HCT116 (cell line): ENCODE measurements around the gene P2RX1. TPM values are rescaled to one million over a fixed set of nuclear protein-coding genes. Genes with fewer than 3 reads are reported as not detected.

Source experiments
- ATAC-seq: fragments of 200-7000 bp; cut with Tn5 transposase; 2 replicates; pipeline ENCODE4 v1.9.1; 2020; ENCODE audit warnings: mild to moderate bottlenecking, moderate library complexity
- BruUV-seq: library from RNA; stranded (reverse); fragments of 400-500 nt; replicated peaks from 2 replicates; lab custom pipeline; 2021; lab: Mats Ljungman, UMichigan
- CTCF ChIA-PET: fragments of 300-600 bp; sonication (Branson Sonifier 250); formaldehyde crosslinking; loops from one replicate; lab custom pipeline; 2021; ENCODE audit warnings: antibody characterized with exemption; lab: Charles Lee
- POLR2A ChIA-PET: fragments of 300-600, 350-600 bp; sonication (Branson Sonifier 250); formaldehyde crosslinking; loops from one replicate; lab custom pipeline; 2021; ENCODE audit warnings: antibody characterized with exemption; lab: Charles Lee
- RAD21 ChIA-PET, 2 experiments: fragments of 300-600 bp; sonication (Branson Sonifier 250); formaldehyde crosslinking; loops; one replicate each; lab custom pipeline; 2023; ENCODE audit warnings: low total read pairs in 2 of 2; ENCODE audit not compliant: uncharacterized antibody in 2 of 2, unreplicated experiment in 2 of 2, low non-redundant PET in 1 of 2; lab: Charles Lee
- DNase-seq: peaks from one replicate; pipeline ENCODE4 v3.0.0-alpha.2; 2010; ENCODE audit warnings: low read depth, low spot score
- H2AFZ ChIP-seq: fragments of 200-600 bp; shearing (Covaris generic), sonication (generic); 2 replicates; pipeline ENCODE4 v1.6.1; 2017; ENCODE audit warnings: low read depth, mixed run types, mixed read lengths, antibody characterized with exemption, low read length; ENCODE audit not compliant: poor library complexity, severe bottlenecking
- H3K27ac ChIP-seq: 2 replicates; pipeline ENCODE4 v1.5.1; 2012; ENCODE audit warnings: low read depth, low read length
- H3K27me3 ChIP-seq: fragments of 200-600 bp; sonication (generic); 2 replicates; pipeline ENCODE4 v1.6.1; 2016; ENCODE audit warnings: mixed run types, low read length, mixed read lengths; ENCODE audit not compliant: insufficient read depth
- H3K36me3 ChIP-seq, 2 experiments: fragments of 200-500 bp in 1 of 2; fragments of 200-600 bp in 1 of 2; sonication (Bioruptor generic) in 1 of 2; sonication (generic) in 1 of 2; 2 replicates each; pipeline versions ENCODE4 v1.5.1 to v1.6.1; 2014 to 2016; ENCODE audit warnings: low read length in 2 of 2, inconsistent platforms in 1 of 2, mixed read lengths in 1 of 2, mixed run types in 1 of 2; ENCODE audit not compliant: insufficient read depth in 2 of 2, control insufficient read depth in 1 of 2
- H3K4me1 ChIP-seq, 2 experiments: fragments of 200-600 bp in 1 of 2; sonication (generic) in 1 of 2; 2 replicates each; pipeline versions ENCODE4 v1.5.1 to v1.6.1; 2012 to 2017; ENCODE audit warnings: low read length in 2 of 2, inconsistent platforms in 1 of 2, mild to moderate bottlenecking in 1 of 2, mixed read lengths in 1 of 2, mixed run types in 1 of 2, moderate library complexity in 1 of 2; ENCODE audit not compliant: insufficient read depth in 2 of 2, control insufficient read depth in 1 of 2
- H3K4me2 ChIP-seq: fragments of 200-600 bp; sonication (generic); 2 replicates; pipeline ENCODE4 v1.6.1; 2017; ENCODE audit warnings: mixed run types, low read length, mixed read lengths
- H3K4me3 ChIP-seq, 2 experiments: fragments of 200-600 bp in 1 of 2; sonication (generic) in 1 of 2; replicated peaks in 1 of 2; 2 replicates each; pipeline ENCODE4 v1.5.1; 2011 to 2016; ENCODE audit warnings: low read length in 2 of 2, control low read depth in 1 of 2, low read depth in 1 of 2, mild to moderate bottlenecking in 1 of 2, mixed read lengths in 1 of 2, mixed run types in 1 of 2
- H3K79me2 ChIP-seq: fragments of 200-600 bp; sonication (generic); 2 replicates; pipeline ENCODE4 v1.6.1; 2017; ENCODE audit warnings: mild to moderate bottlenecking, mixed run types, low read length, moderate library complexity, mixed read lengths; ENCODE audit not compliant: insufficient read depth
- H3K9ac ChIP-seq: fragments of 200-600 bp; sonication (generic); 2 replicates; pipeline ENCODE4 v1.6.1; 2016; ENCODE audit warnings: low read length, mixed read lengths
- H3K9me2 ChIP-seq: fragments of 200-600 bp; sonication (generic), shearing (Covaris generic); 2 replicates; pipeline ENCODE4 v1.6.1; 2017; ENCODE audit warnings: mixed run types, mild to moderate bottlenecking, moderate library complexity; ENCODE audit not compliant: insufficient read depth
- H3K9me3 ChIP-seq, 2 experiments: fragments of 200-500 bp in 1 of 2; fragments of 200-600 bp in 1 of 2; sonication (Bioruptor generic) in 1 of 2; sonication (generic) in 1 of 2; 2 replicates each; pipeline ENCODE4 v1.6.1; 2014 to 2017; ENCODE audit warnings: low read length in 2 of 2, mixed read lengths in 2 of 2, inconsistent platforms in 1 of 2, low read depth in 1 of 2, mild to moderate bottlenecking in 1 of 2, mixed run types in 1 of 2, moderate library complexity in 1 of 2; ENCODE audit not compliant: control insufficient read depth in 1 of 2, insufficient read depth in 1 of 2
- H4K20me1 ChIP-seq: fragments of 200-600 bp; sonication (generic), shearing (Covaris generic); 2 replicates; pipeline ENCODE4 v1.6.1; 2017; ENCODE audit warnings: mixed run types, mild to moderate bottlenecking, moderate library complexity; ENCODE audit not compliant: insufficient read depth
- CEBPB ChIP-seq: IDR thresholded peaks from 2 replicates; pipeline ENCODE4 v1.6.1; 2012; ENCODE audit warnings: low read depth
- CTCF ChIP-seq, 3 experiments: fragments of 200-600 bp in 1 of 3; sonication (generic) in 1 of 3; IDR thresholded peaks in 2 of 3; conservative IDR thresholded peaks in 1 of 3; 2 replicates each; pipeline ENCODE4 v1.5.1; 2012 to 2017; ENCODE audit warnings: low read depth in 2 of 3, low read length in 2 of 3, antibody characterized with exemption in 1 of 3, borderline replicate concordance in 1 of 3, control low read depth in 1 of 3, mild to moderate bottlenecking in 1 of 3, mixed read lengths in 1 of 3, mixed run types in 1 of 3, moderate library complexity in 1 of 3; ENCODE audit not compliant: insufficient read depth in 1 of 3
- EGR1 ChIP-seq: IDR thresholded peaks from 2 replicates; pipeline ENCODE4 v1.6.1; 2012; ENCODE audit warnings: low read depth
- ELF1 ChIP-seq: IDR thresholded peaks from 2 replicates; pipeline ENCODE4 v1.6.1; 2012; ENCODE audit warnings: low read depth, borderline replicate concordance
- EZH2 ChIP-seq: fragments of 200-600 bp; sonication (generic); IDR thresholded peaks from 2 replicates; pipeline ENCODE4 v1.6.1; 2017; ENCODE audit warnings: antibody characterized with exemption, mixed run types
- JUND ChIP-seq: IDR thresholded peaks from 2 replicates; pipeline ENCODE4 v1.6.1; 2012
- POLR2A ChIP-seq: IDR thresholded peaks from 2 replicates; pipeline ENCODE4 v1.7.0; 2011; ENCODE audit warnings: borderline replicate concordance; ENCODE audit not compliant: insufficient read depth, insufficient read length; ENCODE audit errors: extremely low read depth
- RAD21 ChIP-seq: IDR thresholded peaks from 2 replicates; pipeline ENCODE4 v1.6.1; 2012; ENCODE audit warnings: low read depth, mild to moderate bottlenecking
- SIN3A ChIP-seq: IDR thresholded peaks from 2 replicates; pipeline ENCODE4 v1.6.1; 2012; ENCODE audit warnings: low read depth
- SP1 ChIP-seq: IDR thresholded peaks from 2 replicates; pipeline ENCODE4 v1.6.1; 2012; ENCODE audit warnings: low read depth
- SRF ChIP-seq: IDR thresholded peaks from 2 replicates; pipeline ENCODE4 v1.6.1; 2012; ENCODE audit warnings: low read depth
- TCF7L2 ChIP-seq: IDR thresholded peaks from 2 replicates; pipeline ENCODE4 v1.7.0; 2011; ENCODE audit warnings: borderline replicate concordance, inconsistent platforms; ENCODE audit not compliant: insufficient read depth, insufficient read length; ENCODE audit errors: extremely low read depth
- YY1 ChIP-seq: IDR thresholded peaks from 2 replicates; pipeline ENCODE4 v1.6.1; 2011; ENCODE audit warnings: low read length, low read depth, moderate library complexity, mild to moderate bottlenecking; ENCODE audit not compliant: insufficient replicate concordance; ENCODE audit errors: extremely low read depth
- ZFX ChIP-seq: fragments of 450-650 bp; IDR thresholded peaks from 2 replicates; pipeline ENCODE4 v1.6.1; 2017
- ZNF274 ChIP-seq: fragments of 200-500 bp; sonication (Bioruptor generic); IDR thresholded peaks from 2 replicates; pipeline ENCODE4 v1.6.1; 2014; ENCODE audit warnings: mild to moderate bottlenecking, low read depth, low read length, inconsistent platforms
- intact Hi-C: fragments of 100-400 bp; cut with micrococcal nuclease; formaldehyde crosslinking; loops from 2 replicates; pipeline ENCODE4 v1.10.0; 2022
- total RNA-seq: library from RNA; stranded (reverse); gene quantifications from one replicate; pipeline ENCODE4 v1.2.1, GENCODE V29; 2021; ENCODE audit not compliant: unreplicated experiment
- TF ChIP-seq, protein P1 (sequence below): IDR thresholded peaks from 2 replicates; pipeline ENCODE4 v1.6.1; 2012
- TF ChIP-seq, protein P2 (sequence below): IDR thresholded peaks from 2 replicates; pipeline ENCODE4 v1.6.1; 2012

Gene P2RX1
- total RNA-seq, 1 experiment from 2014 or later = not detected

DNA sequence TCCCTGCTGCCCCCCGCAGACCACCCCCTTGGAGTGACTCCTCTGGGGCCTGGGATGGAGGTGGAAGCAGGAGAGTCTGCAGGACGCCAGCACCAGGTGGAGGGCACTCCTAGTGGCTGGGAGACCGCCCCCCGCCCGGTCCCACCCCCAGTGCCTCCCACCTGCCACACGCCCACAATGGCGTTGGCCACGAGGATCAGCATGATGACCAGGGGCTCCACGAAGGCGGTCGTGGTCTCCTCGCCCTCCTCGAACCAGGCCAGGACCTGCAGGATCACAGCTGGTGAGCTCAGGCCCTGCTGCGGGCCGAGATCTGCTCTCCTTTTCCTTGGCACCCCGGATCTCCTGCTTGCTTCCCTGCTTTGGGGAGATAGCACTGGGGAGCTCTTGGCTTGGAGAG, 35.2 kb upstream of the P2RX1 start:
- intact Hi-C loops = no loop called here
- no peaks in the 10 kb centered on the region for H3K9me3 ChIP-seq
- H3K4me2 ChIP-seq = no peak overlapping the region
- no TSS peak for BruUV-seq
- no peaks in the 10 kb centered on the region for H4K20me1 ChIP-seq
- ATAC-seq (no peak), DNase-seq (no peak)
- no peak overlapping the region for H3K4me3 ChIP-seq
- H3K9me2 ChIP-seq = no peaks in the 10 kb centered on the region
- ChIA-PET CTCF (no interaction called here), RAD21 (no interaction called here), POLR2A (no interaction called here)
- H3K36me3 ChIP-seq = no peaks in the 10 kb centered on the region
- H3K27ac ChIP-seq = no peak overlapping the region
- no peak for TF ChIP-seq SP1
- no peak for TF ChIP-seq JUND
- TF ChIP-seq, protein P1, sequence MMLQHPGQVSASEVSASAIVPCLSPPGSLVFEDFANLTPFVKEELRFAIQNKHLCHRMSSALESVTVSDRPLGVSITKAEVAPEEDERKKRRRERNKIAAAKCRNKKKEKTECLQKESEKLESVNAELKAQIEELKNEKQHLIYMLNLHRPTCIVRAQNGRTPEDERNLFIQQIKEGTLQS = no peak
- TF ChIP-seq SRF = no peak
- no peak for TF ChIP-seq ELF1
- TF ChIP-seq CTCF (IDR thresholded peaks at IDR 0.05 in 2 of 3, conservative IDR thresholded peaks at IDR 0.05 in 1 of 3; ENCODE audit: borderline replicate concordance in 1 of 3, insufficient read depth in 1 of 3, low read depth in 2 of 3, low read length in 2 of 3) = no peak
- TF ChIP-seq, protein P2, sequence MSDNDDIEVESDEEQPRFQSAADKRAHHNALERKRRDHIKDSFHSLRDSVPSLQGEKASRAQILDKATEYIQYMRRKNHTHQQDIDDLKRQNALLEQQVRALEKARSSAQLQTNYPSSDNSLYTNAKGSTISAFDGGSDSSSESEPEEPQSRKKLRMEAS = no peak
- no peak for TF ChIP-seq POLR2A
- TF ChIP-seq ZNF274 = no peak
- no peaks in the 10 kb centered on the region for H3K79me2 ChIP-seq
- H2AFZ ChIP-seq = no peak overlapping the region
- H3K4me1 ChIP-seq = no peaks in the 10 kb centered on the region
- H3K27me3 ChIP-seq = no peaks in the 10 kb centered on the region
- no peak overlapping the region for H3K9ac ChIP-seq

DNA sequence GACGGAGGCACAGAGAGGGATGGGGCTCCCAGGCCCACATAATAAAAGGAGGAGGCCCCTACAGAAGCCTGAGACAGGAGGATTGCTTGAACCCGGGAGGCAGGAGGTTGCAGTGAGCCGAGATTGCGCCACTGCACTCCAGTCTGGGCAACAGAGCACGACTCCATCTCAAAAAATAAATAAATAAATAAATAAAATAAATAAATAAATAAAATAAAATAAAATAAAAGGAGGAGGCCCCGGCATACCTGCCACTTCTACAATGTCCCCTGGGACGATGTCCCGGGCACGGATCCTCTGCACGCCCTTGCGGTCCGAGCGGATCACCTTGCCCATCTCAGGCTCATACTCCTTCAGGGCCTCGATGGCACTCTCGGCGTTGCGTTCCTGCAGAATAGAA, 34.7 kb upstream of the P2RX1 start:
- BruUV-seq = no TSS peak
- H3K4me2 ChIP-seq = no peak overlapping the region
- H3K27me3 ChIP-seq = no peaks in the 10 kb centered on the region
- intact Hi-C loops = no loop called here
- ChIA-PET RAD21 (no interaction called here), CTCF (no interaction called here), POLR2A (no interaction called here)
- no peak for DNase-seq
- no peaks in the 10 kb centered on the region for H3K4me1 ChIP-seq
- H3K79me2 ChIP-seq = no peaks in the 10 kb centered on the region
- no peak for ATAC-seq
- H2AFZ ChIP-seq = no peak overlapping the region
- H3K9me2 ChIP-seq = no peaks in the 10 kb centered on the region
- H3K4me3 ChIP-seq = no peak overlapping the region
- no peaks in the 10 kb centered on the region for H3K9me3 ChIP-seq
- no peak overlapping the region for H3K27ac ChIP-seq
- H3K36me3 ChIP-seq = no peaks in the 10 kb centered on the region
- no peak overlapping the region for H3K9ac ChIP-seq
- no peaks in the 10 kb centered on the region for H4K20me1 ChIP-seq
- TF ChIP-seq SIN3A (no peak), CEBPB (no peak), SP1 (no peak), ZFX (no peak), EGR1 (no peak), ZNF274 (no peak), EZH2 (no peak), POLR2A (no peak), SRF (no peak), TCF7L2 (no peak), CTCF (IDR thresholded peaks at IDR 0.05 in 2 of 3, conservative IDR thresholded peaks at IDR 0.05 in 1 of 3; ENCODE audit: borderline replicate concordance in 1 of 3, insufficient read depth in 1 of 3, low read depth in 2 of 3, low read length in 2 of 3) (no peak), YY1 (no peak), JUND (no peak), RAD21 (no peak)
- TF ChIP-seq, protein P1 = no peak
